ENCODE measurements around the gene RPL7A.

DNA sequence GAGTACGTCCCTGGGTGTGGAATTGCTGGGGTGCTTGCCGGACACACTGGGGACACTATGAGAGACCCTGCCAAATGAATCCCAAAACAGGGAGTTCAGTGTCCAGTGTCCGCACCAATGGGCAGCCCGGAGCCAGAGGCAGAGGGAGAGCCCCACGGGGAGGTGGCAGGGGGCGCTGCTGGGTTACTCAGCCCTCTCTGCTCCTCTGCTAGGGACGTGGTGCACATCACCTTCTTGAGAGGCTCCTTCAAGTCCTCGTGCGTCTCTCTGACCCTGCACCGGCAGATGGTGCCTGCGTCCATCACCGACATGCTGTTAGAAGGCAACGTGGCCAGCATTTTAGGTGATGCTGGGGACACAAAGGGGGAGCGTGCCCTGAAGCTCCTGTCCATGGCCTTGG lies 48.9 kb downstream of the RPL7A start:
- TF ChIP-seq, protein P1, sequence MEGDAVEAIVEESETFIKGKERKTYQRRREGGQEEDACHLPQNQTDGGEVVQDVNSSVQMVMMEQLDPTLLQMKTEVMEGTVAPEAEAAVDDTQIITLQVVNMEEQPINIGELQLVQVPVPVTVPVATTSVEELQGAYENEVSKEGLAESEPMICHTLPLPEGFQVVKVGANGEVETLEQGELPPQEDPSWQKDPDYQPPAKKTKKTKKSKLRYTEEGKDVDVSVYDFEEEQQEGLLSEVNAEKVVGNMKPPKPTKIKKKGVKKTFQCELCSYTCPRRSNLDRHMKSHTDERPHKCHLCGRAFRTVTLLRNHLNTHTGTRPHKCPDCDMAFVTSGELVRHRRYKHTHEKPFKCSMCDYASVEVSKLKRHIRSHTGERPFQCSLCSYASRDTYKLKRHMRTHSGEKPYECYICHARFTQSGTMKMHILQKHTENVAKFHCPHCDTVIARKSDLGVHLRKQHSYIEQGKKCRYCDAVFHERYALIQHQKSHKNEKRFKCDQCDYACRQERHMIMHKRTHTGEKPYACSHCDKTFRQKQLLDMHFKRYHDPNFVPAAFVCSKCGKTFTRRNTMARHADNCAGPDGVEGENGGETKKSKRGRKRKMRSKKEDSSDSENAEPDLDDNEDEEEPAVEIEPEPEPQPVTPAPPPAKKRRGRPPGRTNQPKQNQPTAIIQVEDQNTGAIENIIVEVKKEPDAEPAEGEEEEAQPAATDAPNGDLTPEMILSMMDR (IDR thresholded peaks at IDR 0.05; ENCODE audit: low read depth, low read length, poor library complexity, severe bottlenecking): peak; percentile 61
- TF ChIP-seq EZH2phosphoT487 (IDR thresholded peaks at IDR 0.05; ENCODE audit: borderline replicate concordance, low read length): no peak

Measured in DOHH2 (cell line).